ENCODE results near the gene ROS1. TPM values are rescaled to one million over a fixed set of nuclear protein-coding genes. Genes with fewer than 3 reads are reported as not detected.

Gene ROS1
- total RNA-seq, 1 donor from 2014 or later: not detected

- H3K4me3 Mint-ChIP-seq (ENCODE audit: unreplicated experiment): no peak overlapping the region
- Histone ChIP-seq H3K4me3 (ENCODE audit: insufficient read depth, low read depth, low read length) (no peak overlapping the region), H4K20me1 (ENCODE audit: insufficient read depth, low read length) (no peaks in the 10 kb centered on the region), H3K9ac (ENCODE audit: low read length) (no peak overlapping the region), H3K27ac (ENCODE audit: low read depth, low read length) (no peak overlapping the region), H3K4me1 (ENCODE audit: insufficient read depth, low read length) (no peaks in the 10 kb centered on the region), H2AFZ (ENCODE audit: low read depth, low read length) (no peak overlapping the region), H3K4me2 (ENCODE audit: low read length) (no peak overlapping the region), H3K36me3 (ENCODE audit: insufficient read depth, low read length) (no peaks in the 10 kb centered on the region), H3K79me2 (ENCODE audit: insufficient read depth, low read length) (no peaks in the 10 kb centered on the region), H3K27me3 (ENCODE audit: insufficient read depth, low read length) (peaks cover 3% of the 10 kb centered on the region), H3K9me3 (ENCODE audit: insufficient read depth, low read depth, low read length) (no peaks in the 10 kb centered on the region)
- no peaks in the 10 kb centered on the region for H3K36me3 Mint-ChIP-seq (ENCODE audit: low read depth, unreplicated experiment)
- no peak overlapping the region for H3K27ac Mint-ChIP-seq (ENCODE audit: unreplicated experiment)
- TF ChIP-seq EZH2 (IDR thresholded peaks at IDR 0.05; ENCODE audit: insufficient read depth, low read length): no peak
- no peak for TF ChIP-seq CTCF (IDR thresholded peaks at IDR 0.05; ENCODE audit: insufficient read depth, low read depth, low read length)
- no peak for FAIRE-seq
- H3K4me1 Mint-ChIP-seq (ENCODE audit: low read depth, unreplicated experiment): peaks cover 3% of the 10 kb centered on the region
- H3K27me3 Mint-ChIP-seq (ENCODE audit: low read depth, unreplicated experiment): peaks cover 2% of the 10 kb centered on the region
- H3K9me3 Mint-ChIP-seq (ENCODE audit: unreplicated experiment): no peaks in the 10 kb centered on the region
- DNase-seq (ENCODE audit: low read depth): peak; percentile 18
Measured at GRCh38 chr6:117288083-117288715, 137.5 kb downstream of the ROS1 start.

- Mint-ChIP-seq H3K4me1 (ENCODE audit: low read depth, unreplicated experiment) (no peaks in the 10 kb centered on the region), H3K9me3 (ENCODE audit: unreplicated experiment) (no peaks in the 10 kb centered on the region), H3K27ac (ENCODE audit: unreplicated experiment) (no peak overlapping the region), H3K4me3 (ENCODE audit: unreplicated experiment) (no peak overlapping the region), H3K27me3 (ENCODE audit: low read depth, unreplicated experiment) (peaks cover 2% of the 10 kb centered on the region), H3K36me3 (ENCODE audit: low read depth, unreplicated experiment) (no peaks in the 10 kb centered on the region)
- Histone ChIP-seq H3K79me2 (ENCODE audit: insufficient read depth, low read length) (no peaks in the 10 kb centered on the region), H3K4me2 (ENCODE audit: low read length) (no peak overlapping the region), H2AFZ (ENCODE audit: low read depth, low read length) (no peak overlapping the region), H3K27me3 (ENCODE audit: insufficient read depth, low read length) (peaks cover 17% of the 10 kb centered on the region), H3K27ac (ENCODE audit: low read depth, low read length) (no peak overlapping the region), H3K4me1 (ENCODE audit: insufficient read depth, low read length) (no peaks in the 10 kb centered on the region), H3K9ac (ENCODE audit: low read length) (no peak overlapping the region), H3K9me3 (ENCODE audit: insufficient read depth, low read depth, low read length) (no peaks in the 10 kb centered on the region), H4K20me1 (ENCODE audit: insufficient read depth, low read length) (no peaks in the 10 kb centered on the region), H3K4me3 (ENCODE audit: insufficient read depth, low read depth, low read length) (no peak overlapping the region), H3K36me3 (ENCODE audit: insufficient read depth, low read length) (no peaks in the 10 kb centered on the region)
- TF ChIP-seq CTCF (IDR thresholded peaks at IDR 0.05; ENCODE audit: insufficient read depth, low read depth, low read length) (peak; percentile 22), EZH2 (IDR thresholded peaks at IDR 0.05; ENCODE audit: insufficient read depth, low read length) (no peak)
- FAIRE-seq (no peak), DNase-seq (ENCODE audit: low read depth) (no peak)
Measured at GRCh38 chr6:117280922-117281321, 144.8 kb downstream of the ROS1 start.

GRCh38 chr6:117276778-117277316, 148.9 kb downstream of the ROS1 start:
- Mint-ChIP-seq H3K9me3 (ENCODE audit: unreplicated experiment) (no peaks in the 10 kb centered on the region), H3K27ac (ENCODE audit: unreplicated experiment) (no peak overlapping the region), H3K27me3 (ENCODE audit: low read depth, unreplicated experiment) (peaks cover 38% of the 10 kb centered on the region), H3K4me3 (ENCODE audit: unreplicated experiment) (no peak overlapping the region), H3K36me3 (ENCODE audit: low read depth, unreplicated experiment) (no peaks in the 10 kb centered on the region), H3K4me1 (ENCODE audit: low read depth, unreplicated experiment) (peaks cover 8% of the 10 kb centered on the region)
- H3K4me2 ChIP-seq (ENCODE audit: low read length): no peak overlapping the region
- H3K36me3 ChIP-seq (ENCODE audit: insufficient read depth, low read length): no peaks in the 10 kb centered on the region
- H2AFZ ChIP-seq (ENCODE audit: low read depth, low read length): no peak overlapping the region
- TF ChIP-seq CTCF (IDR thresholded peaks at IDR 0.05; ENCODE audit: insufficient read depth, low read depth, low read length) (no peak), EZH2 (IDR thresholded peaks at IDR 0.05; ENCODE audit: insufficient read depth, low read length) (no peak)
- DNase-seq (ENCODE audit: low read depth) (no peak), FAIRE-seq (no peak)
- H3K79me2 ChIP-seq (ENCODE audit: insufficient read depth, low read length): no peaks in the 10 kb centered on the region
- H4K20me1 ChIP-seq (ENCODE audit: insufficient read depth, low read length): no peaks in the 10 kb centered on the region
- no peak overlapping the region for H3K9ac ChIP-seq (ENCODE audit: low read length)
- no peaks in the 10 kb centered on the region for H3K4me1 ChIP-seq (ENCODE audit: insufficient read depth, low read length)
- H3K9me3 ChIP-seq (ENCODE audit: insufficient read depth, low read depth, low read length): no peaks in the 10 kb centered on the region
- H3K27me3 ChIP-seq (ENCODE audit: insufficient read depth, low read length): peaks cover 57% of the 10 kb centered on the region
- H3K4me3 ChIP-seq (ENCODE audit: insufficient read depth, low read depth, low read length): no peak overlapping the region
- no peak overlapping the region for H3K27ac ChIP-seq (ENCODE audit: low read depth, low read length)
